Hepatocyte (in vitro differentiated cells): ENCODE measurements around the gene AIFM3.

Source experiments
- CTCF ChIP-seq: fragments of 200-600 bp; sonication (generic); IDR thresholded peaks from 2 replicates; pipeline ENCODE4 v1.5.1; 2016; ENCODE audit warnings: antibody characterized with exemption, mild to moderate bottlenecking; ENCODE audit not compliant: poor library complexity
- EZH2 ChIP-seq: fragments of 200-600 bp; sonication (generic); IDR thresholded peaks from 2 replicates; pipeline ENCODE4 v1.6.1; 2016; ENCODE audit warnings: antibody characterized with exemption, mild to moderate bottlenecking, borderline replicate concordance
- EZH2phosphoT487 ChIP-seq: fragments of 200-600 bp; sonication (generic); IDR thresholded peaks from one replicate; pipeline ENCODE4 v1.6.1; 2018; ENCODE audit warnings: antibody characterized with exemption, mild to moderate bottlenecking, low read depth, moderate library complexity; ENCODE audit not compliant: unreplicated experiment, severe bottlenecking

GRCh38 chr22:20979940-20980453 is 12.9 kb downstream of the AIFM3 start:
- no peak for TF ChIP-seq CTCF
- TF ChIP-seq EZH2, result no peak
- TF ChIP-seq EZH2phosphoT487, result no peak
